IPS-18c (cell line): ENCODE results near the gene PRKAA1.
"Not testable (repeated sequence)": the region's sequence is repeated elsewhere in the genome, so short reads cannot be mapped to it uniquely, and the experiment has no call there.

Source experiments
- H3K4me3 ChIP-seq: 2 replicates; pipeline ENCODE4 v1.7.0; 2013; ENCODE audit warnings: low read depth, mild to moderate bottlenecking, low read length, moderate library complexity; ENCODE audit not compliant: insufficient read depth
- H3K9me3 ChIP-seq: one replicate; pipeline ENCODE4 v1.6.1; 2013; ENCODE audit warnings: mild to moderate bottlenecking, low read length, moderate library complexity; ENCODE audit not compliant: control insufficient read depth, insufficient read depth

The PRKAA1 gene

GRCh38 chr5:40790947-40791593, 7.1 kb downstream of the PRKAA1 start:
- Histone ChIP-seq H3K4me3 (no peak overlapping the region), H3K9me3 (no peaks in the 10 kb centered on the region)

- not testable (repeated sequence) for H3K9me3 ChIP-seq
Measured at GRCh38 chr5:40788941-40789340, 9.2 kb downstream of the PRKAA1 start.

GRCh38 chr5:40787986-40788385, 10.2 kb downstream of the PRKAA1 start:
- Histone ChIP-seq H3K4me3 (no peak overlapping the region), H3K9me3 (no peaks in the 10 kb centered on the region)

More at GRCh38 chr5:40788941-40789340, 9.2 kb downstream of the PRKAA1 start:
- H3K4me3 ChIP-seq: not testable (repeated sequence)

- not testable (repeated sequence) for H3K4me3 ChIP-seq, H3K9me3 ChIP-seq
Measured at GRCh38 chr5:40786664-40787063, 11.5 kb downstream of the PRKAA1 start.

- no peaks in the 10 kb centered on the region for H3K9me3 ChIP-seq
- no peak overlapping the region for H3K4me3 ChIP-seq
Measured at GRCh38 chr5:40784916-40785315, 13.3 kb downstream of the PRKAA1 start.

- Histone ChIP-seq H3K4me3 (no peak overlapping the region), H3K9me3 (no peaks in the 10 kb centered on the region)
Measured at GRCh38 chr5:40784027-40784653, 14.0 kb downstream of the PRKAA1 start.

GRCh38 chr5:40781843-40782409, 16.2 kb downstream of the PRKAA1 start:
- H3K9me3 ChIP-seq: no peaks in the 10 kb centered on the region
- no peak overlapping the region for H3K4me3 ChIP-seq

- H3K4me3 ChIP-seq: no peak overlapping the region
- H3K9me3 ChIP-seq: no peaks in the 10 kb centered on the region
Measured at GRCh38 chr5:40780858-40781257, 17.3 kb downstream of the PRKAA1 start.

GRCh38 chr5:40780199-40780598, 18.0 kb downstream of the PRKAA1 start:
- Histone ChIP-seq H3K4me3 (no peak overlapping the region), H3K9me3 (no peaks in the 10 kb centered on the region)

- H3K4me3 ChIP-seq: no peak overlapping the region
- no peaks in the 10 kb centered on the region for H3K9me3 ChIP-seq
Measured at GRCh38 chr5:40779561-40779960, 18.6 kb downstream of the PRKAA1 start.

GRCh38 chr5:40778133-40778532, 20.0 kb downstream of the PRKAA1 start:
- Histone ChIP-seq H3K4me3 (no peak overlapping the region), H3K9me3 (no peaks in the 10 kb centered on the region)

- H3K9me3 ChIP-seq: no peaks in the 10 kb centered on the region
- H3K4me3 ChIP-seq: no peak overlapping the region
Measured at GRCh38 chr5:40776658-40776977, 21.6 kb downstream of the PRKAA1 start.

GRCh38 chr5:40775846-40776657, 22.1 kb downstream of the PRKAA1 start:
- no peak overlapping the region for H3K4me3 ChIP-seq
- H3K9me3 ChIP-seq: no peaks in the 10 kb centered on the region

- Histone ChIP-seq H3K4me3 (no peak overlapping the region), H3K9me3 (no peaks in the 10 kb centered on the region)
Measured at GRCh38 chr5:40775085-40775845, 22.9 kb downstream of the PRKAA1 start.

- Histone ChIP-seq H3K4me3 (no peak overlapping the region), H3K9me3 (no peaks in the 10 kb centered on the region)
Measured at GRCh38 chr5:40774623-40775022, 23.6 kb downstream of the PRKAA1 start.

- no peaks in the 10 kb centered on the region for H3K9me3 ChIP-seq
- H3K4me3 ChIP-seq: no peak overlapping the region
Measured at GRCh38 chr5:40770764-40771163, 27.4 kb downstream of the PRKAA1 start.

GRCh38 chr5:40762705-40763104, 35.5 kb downstream of the PRKAA1 start:
- Histone ChIP-seq H3K4me3 (no peak overlapping the region), H3K9me3 (no peaks in the 10 kb centered on the region)
